ENCODE results near the gene CELF4. TPM values are rescaled to one million over a fixed set of nuclear protein-coding genes. Genes with fewer than 3 reads are reported as not detected.

Gene CELF4
- total RNA-seq, 1 experiment from 2014 or later: not detected

DNA sequence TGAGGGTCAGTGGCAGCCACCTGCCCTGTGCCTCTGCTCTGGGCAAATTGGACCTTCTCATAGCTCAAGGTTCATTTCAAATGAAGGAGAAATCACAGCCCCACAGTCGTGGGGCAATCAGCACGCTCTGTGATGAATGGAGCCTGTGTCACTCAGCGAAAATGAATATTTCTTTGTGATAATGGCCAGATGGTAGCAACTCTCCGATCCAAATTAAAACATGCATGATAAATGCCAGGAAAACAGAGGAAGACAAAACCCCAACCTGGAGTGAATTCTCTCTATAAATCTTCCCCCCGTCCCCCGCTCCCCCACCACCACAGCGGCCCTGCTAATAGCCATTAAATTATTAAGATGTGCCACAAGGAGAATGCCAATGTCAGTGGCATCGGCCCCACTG is 258.4 kb downstream of the CELF4 start:
- Histone ChIP-seq H3K27ac (ENCODE audit: low read length) (no peak overlapping the region), H3K4me1 (ENCODE audit: control insufficient read depth, insufficient read depth, low read length) (no peaks in the 10 kb centered on the region), H3K9me3 (ENCODE audit: control insufficient read depth, insufficient read depth, low read depth, low read length) (no peaks in the 10 kb centered on the region), H3K27me3 (ENCODE audit: control insufficient read depth, insufficient read depth, low read length) (no peaks in the 10 kb centered on the region), H3K36me3 (ENCODE audit: control insufficient read depth, insufficient read depth, low read length) (no peaks in the 10 kb centered on the region), H3K4me3 (ENCODE audit: low read depth in 2 of 2, low read length in 2 of 2) (no peak overlapping the region)
- intact Hi-C loops (cut with micrococcal nuclease; ENCODE audit: unreplicated experiment): no loop called here
- ATAC-seq: no peak
- TF ChIP-seq, protein P1, sequence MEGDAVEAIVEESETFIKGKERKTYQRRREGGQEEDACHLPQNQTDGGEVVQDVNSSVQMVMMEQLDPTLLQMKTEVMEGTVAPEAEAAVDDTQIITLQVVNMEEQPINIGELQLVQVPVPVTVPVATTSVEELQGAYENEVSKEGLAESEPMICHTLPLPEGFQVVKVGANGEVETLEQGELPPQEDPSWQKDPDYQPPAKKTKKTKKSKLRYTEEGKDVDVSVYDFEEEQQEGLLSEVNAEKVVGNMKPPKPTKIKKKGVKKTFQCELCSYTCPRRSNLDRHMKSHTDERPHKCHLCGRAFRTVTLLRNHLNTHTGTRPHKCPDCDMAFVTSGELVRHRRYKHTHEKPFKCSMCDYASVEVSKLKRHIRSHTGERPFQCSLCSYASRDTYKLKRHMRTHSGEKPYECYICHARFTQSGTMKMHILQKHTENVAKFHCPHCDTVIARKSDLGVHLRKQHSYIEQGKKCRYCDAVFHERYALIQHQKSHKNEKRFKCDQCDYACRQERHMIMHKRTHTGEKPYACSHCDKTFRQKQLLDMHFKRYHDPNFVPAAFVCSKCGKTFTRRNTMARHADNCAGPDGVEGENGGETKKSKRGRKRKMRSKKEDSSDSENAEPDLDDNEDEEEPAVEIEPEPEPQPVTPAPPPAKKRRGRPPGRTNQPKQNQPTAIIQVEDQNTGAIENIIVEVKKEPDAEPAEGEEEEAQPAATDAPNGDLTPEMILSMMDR (IDR thresholded peaks at IDR 0.05): no peak
- TF ChIP-seq POLR2AphosphoS5 (IDR thresholded peaks at IDR 0.05; ENCODE audit: low read depth, low read length) (no peak), SIN3A (IDR thresholded peaks at IDR 0.05; ENCODE audit: borderline replicate concordance, insufficient read depth, low read depth, low read length) (no peak), TCF7L2 (IDR thresholded peaks at IDR 0.05; ENCODE audit: low read depth, low read length) (no peak)
- TF ChIP-seq, protein P2, sequence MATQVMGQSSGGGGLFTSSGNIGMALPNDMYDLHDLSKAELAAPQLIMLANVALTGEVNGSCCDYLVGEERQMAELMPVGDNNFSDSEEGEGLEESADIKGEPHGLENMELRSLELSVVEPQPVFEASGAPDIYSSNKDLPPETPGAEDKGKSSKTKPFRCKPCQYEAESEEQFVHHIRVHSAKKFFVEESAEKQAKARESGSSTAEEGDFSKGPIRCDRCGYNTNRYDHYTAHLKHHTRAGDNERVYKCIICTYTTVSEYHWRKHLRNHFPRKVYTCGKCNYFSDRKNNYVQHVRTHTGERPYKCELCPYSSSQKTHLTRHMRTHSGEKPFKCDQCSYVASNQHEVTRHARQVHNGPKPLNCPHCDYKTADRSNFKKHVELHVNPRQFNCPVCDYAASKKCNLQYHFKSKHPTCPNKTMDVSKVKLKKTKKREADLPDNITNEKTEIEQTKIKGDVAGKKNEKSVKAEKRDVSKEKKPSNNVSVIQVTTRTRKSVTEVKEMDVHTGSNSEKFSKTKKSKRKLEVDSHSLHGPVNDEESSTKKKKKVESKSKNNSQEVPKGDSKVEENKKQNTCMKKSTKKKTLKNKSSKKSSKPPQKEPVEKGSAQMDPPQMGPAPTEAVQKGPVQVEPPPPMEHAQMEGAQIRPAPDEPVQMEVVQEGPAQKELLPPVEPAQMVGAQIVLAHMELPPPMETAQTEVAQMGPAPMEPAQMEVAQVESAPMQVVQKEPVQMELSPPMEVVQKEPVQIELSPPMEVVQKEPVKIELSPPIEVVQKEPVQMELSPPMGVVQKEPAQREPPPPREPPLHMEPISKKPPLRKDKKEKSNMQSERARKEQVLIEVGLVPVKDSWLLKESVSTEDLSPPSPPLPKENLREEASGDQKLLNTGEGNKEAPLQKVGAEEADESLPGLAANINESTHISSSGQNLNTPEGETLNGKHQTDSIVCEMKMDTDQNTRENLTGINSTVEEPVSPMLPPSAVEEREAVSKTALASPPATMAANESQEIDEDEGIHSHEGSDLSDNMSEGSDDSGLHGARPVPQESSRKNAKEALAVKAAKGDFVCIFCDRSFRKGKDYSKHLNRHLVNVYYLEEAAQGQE (IDR thresholded peaks at IDR 0.05; ENCODE audit: insufficient read depth in 1 of 2, low read depth in 2 of 2, low read length in 1 of 2): no peak
- BruUV-seq (replicated peaks): no TSS peak
- ChIA-PET CTCF (no interaction called here), POLR2A (no interaction called here)
- DNase-seq (ENCODE audit: low read depth, low spot score): no peak
- in situ Hi-C loops (cut with HindIII; ENCODE audit: low pct_unique_long_range_greater_than_20kb, low sequenced_read_pairs): no loop called here

DNA sequence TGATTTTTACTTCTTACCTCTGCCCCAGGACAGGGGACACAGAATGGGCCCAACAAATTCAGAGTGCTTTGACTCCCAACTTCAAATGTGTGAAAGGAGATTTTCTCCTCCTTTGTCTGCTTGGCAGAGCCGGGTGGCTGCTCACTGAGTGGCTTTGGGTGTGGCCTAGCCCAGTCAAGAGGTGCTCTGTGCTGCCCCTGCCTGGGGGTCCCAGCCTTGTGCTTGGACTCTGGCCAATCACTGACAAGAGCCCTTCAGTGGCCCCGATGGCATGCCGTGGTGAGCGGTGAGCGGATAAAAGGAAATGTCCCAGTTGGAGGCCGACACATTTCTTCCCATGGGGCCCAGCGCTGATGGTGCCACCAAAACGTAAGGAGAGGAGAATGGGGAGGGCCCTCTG is 259.2 kb downstream of the CELF4 start:
- DNase-seq (ENCODE audit: low read depth, low spot score): no peak
- intact Hi-C loops (cut with micrococcal nuclease; ENCODE audit: unreplicated experiment): no loop called here
- BruUV-seq (replicated peaks): no TSS peak
- ChIA-PET POLR2A (no interaction called here), CTCF (no interaction called here)
- in situ Hi-C loops (cut with HindIII; ENCODE audit: low pct_unique_long_range_greater_than_20kb, low sequenced_read_pairs): no loop called here
- Histone ChIP-seq H3K36me3 (ENCODE audit: control insufficient read depth, insufficient read depth, low read length) (no peaks in the 10 kb centered on the region), H3K9me3 (ENCODE audit: control insufficient read depth, insufficient read depth, low read depth, low read length) (no peaks in the 10 kb centered on the region), H3K27ac (ENCODE audit: low read length) (no peak overlapping the region), H3K4me1 (ENCODE audit: control insufficient read depth, insufficient read depth, low read length) (no peaks in the 10 kb centered on the region), H3K4me3 (ENCODE audit: low read depth in 2 of 2, low read length in 2 of 2) (no peak overlapping the region), H3K27me3 (ENCODE audit: control insufficient read depth, insufficient read depth, low read length) (no peaks in the 10 kb centered on the region)
- TF ChIP-seq POLR2AphosphoS5 (IDR thresholded peaks at IDR 0.05; ENCODE audit: low read depth, low read length): no peak
- no peak for TF ChIP-seq SIN3A (IDR thresholded peaks at IDR 0.05; ENCODE audit: borderline replicate concordance, insufficient read depth, low read depth, low read length)
- TF ChIP-seq, protein P1 (IDR thresholded peaks at IDR 0.05): no peak
- TF ChIP-seq, protein P2 (IDR thresholded peaks at IDR 0.05; ENCODE audit: insufficient read depth in 1 of 2, low read depth in 2 of 2, low read length in 1 of 2): no peak
- no peak for TF ChIP-seq TCF7L2 (IDR thresholded peaks at IDR 0.05; ENCODE audit: low read depth, low read length)
- ATAC-seq: no peak
